ENCODE results near the gene OSTC. TPM values are rescaled to one million over a fixed set of nuclear protein-coding genes. Genes with fewer than 3 reads are reported as not detected.

Gene OSTC
- total RNA-seq, 1 experiment from 2014 or later, result 105 TPM

- ChIA-PET RAD21 (ENCODE audit: low non-redundant PET in 1 of 2, low total read pairs in 2 of 2, uncharacterized antibody in 2 of 2, unreplicated experiment in 2 of 2) (interaction anchor here in 1 of 2 experiments (0.8 kb wide), 1 partner anchor 17 kb away, joined by 3 read pairs; no protein-coding TSS in a partner anchor), CTCF (no interaction called here), POLR2A (no interaction called here)
- Histone ChIP-seq H3K9me3 (ENCODE audit: control insufficient read depth in 1 of 2, insufficient read depth in 1 of 2, low read depth in 1 of 2, low read length in 2 of 2) (no peaks in the 10 kb centered on the region), H3K36me3 (ENCODE audit: control insufficient read depth in 1 of 2, insufficient read depth in 2 of 2, low read length in 2 of 2) (no peaks in the 10 kb centered on the region), H3K9ac (ENCODE audit: low read length) (no peak overlapping the region), H2AFZ (ENCODE audit: low read depth, low read length, poor library complexity, severe bottlenecking) (no peak overlapping the region), H4K20me1 (ENCODE audit: insufficient read depth) (no peaks in the 10 kb centered on the region), H3K27ac (ENCODE audit: low read depth, low read length) (no peak overlapping the region), H3K27me3 (ENCODE audit: insufficient read depth, low read length) (no peaks in the 10 kb centered on the region), H3K79me2 (ENCODE audit: insufficient read depth, low read length) (no peaks in the 10 kb centered on the region), H3K4me2 (ENCODE audit: low read length) (no peak overlapping the region), H3K9me2 (ENCODE audit: insufficient read depth) (no peaks in the 10 kb centered on the region), H3K4me3 (replicated peaks in 1 of 2; ENCODE audit: low read depth in 1 of 2, low read length in 2 of 2) (no peak overlapping the region), H3K4me1 (ENCODE audit: control insufficient read depth in 1 of 2, insufficient read depth in 2 of 2, low read length in 2 of 2) (no peaks in the 10 kb centered on the region)
- no peak for TF ChIP-seq TCF7L2 (IDR thresholded peaks at IDR 0.05; ENCODE audit: borderline replicate concordance, extremely low read depth, insufficient read depth, insufficient read length)
- no peak for TF ChIP-seq SIN3A (IDR thresholded peaks at IDR 0.05; ENCODE audit: low read depth)
- no peak for TF ChIP-seq CTCF (IDR thresholded peaks at IDR 0.05 in 2 of 3, conservative IDR thresholded peaks at IDR 0.05 in 1 of 3; ENCODE audit: borderline replicate concordance in 1 of 3, insufficient read depth in 1 of 3, low read depth in 2 of 3, low read length in 2 of 3)
- no peak for TF ChIP-seq ZFX (IDR thresholded peaks at IDR 0.05)
- TF ChIP-seq, protein P1, sequence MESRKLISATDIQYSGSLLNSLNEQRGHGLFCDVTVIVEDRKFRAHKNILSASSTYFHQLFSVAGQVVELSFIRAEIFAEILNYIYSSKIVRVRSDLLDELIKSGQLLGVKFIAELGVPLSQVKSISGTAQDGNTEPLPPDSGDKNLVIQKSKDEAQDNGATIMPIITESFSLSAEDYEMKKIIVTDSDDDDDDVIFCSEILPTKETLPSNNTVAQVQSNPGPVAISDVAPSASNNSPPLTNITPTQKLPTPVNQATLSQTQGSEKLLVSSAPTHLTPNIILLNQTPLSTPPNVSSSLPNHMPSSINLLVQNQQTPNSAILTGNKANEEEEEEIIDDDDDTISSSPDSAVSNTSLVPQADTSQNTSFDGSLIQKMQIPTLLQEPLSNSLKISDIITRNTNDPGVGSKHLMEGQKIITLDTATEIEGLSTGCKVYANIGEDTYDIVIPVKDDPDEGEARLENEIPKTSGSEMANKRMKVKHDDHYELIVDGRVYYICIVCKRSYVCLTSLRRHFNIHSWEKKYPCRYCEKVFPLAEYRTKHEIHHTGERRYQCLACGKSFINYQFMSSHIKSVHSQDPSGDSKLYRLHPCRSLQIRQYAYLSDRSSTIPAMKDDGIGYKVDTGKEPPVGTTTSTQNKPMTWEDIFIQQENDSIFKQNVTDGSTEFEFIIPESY (IDR thresholded peaks at IDR 0.05; ENCODE audit: extremely low read depth, insufficient replicate concordance, low read length), result no peak
- no peak for TF ChIP-seq EGR1 (IDR thresholded peaks at IDR 0.05; ENCODE audit: low read depth)
- TF ChIP-seq YY1 (IDR thresholded peaks at IDR 0.05; ENCODE audit: extremely low read depth, insufficient replicate concordance, low read depth, low read length), result no peak
- TF ChIP-seq EZH2 (IDR thresholded peaks at IDR 0.05), result no peak
- ATAC-seq, result no peak
- intact Hi-C loops (cut with micrococcal nuclease), result no loop called here
- no TSS peak for BruUV-seq (replicated peaks)
- DNase-seq (ENCODE audit: low read depth, low spot score), result no peak
Observed at GRCh38 chr4:108706289-108706688, 55.9 kb downstream of the OSTC start.
